CD4-positive, alpha-beta T cell (primary cell): ENCODE results near the gene STARD13. TPM values are rescaled to one million over a fixed set of nuclear protein-coding genes. Genes with fewer than 3 reads are reported as not detected.

ENCODE experiments used
- ATAC-seq: fragments of 200-7000 bp; cut with Tn5 transposase; one replicate; pipeline ENCODE4 v1.10.0; 2022; ENCODE audit warnings: mild to moderate bottlenecking; ENCODE audit not compliant: poor library complexity
- CTCF ChIA-PET: fragments of 350-600 bp; sonication (Branson Sonifier 250); formaldehyde crosslinking; loops from one replicate; lab custom pipeline; 2021; ENCODE audit warnings: antibody characterized with exemption, inconsistent platforms; lab: Charles Lee
- POLR2A ChIA-PET: fragments of 350-600 bp; sonication (Branson Sonifier 250); formaldehyde crosslinking; loops from one replicate; lab custom pipeline; 2021; ENCODE audit warnings: antibody characterized with exemption, inconsistent platforms; lab: Charles Lee
- DNase-seq, 14 experiments: peaks; one replicate each; pipeline ENCODE4 v3.0.0-alpha.2; 2013 to 2020; ENCODE audit warnings: mixed read lengths in 2 of 14
- H3K27ac ChIP-seq, 2 donors: one replicate each; pipeline versions ENCODE4 v1.5.1 to v1.7.0; 2013; ENCODE audit warnings: low read length in 2 of 2, low read depth in 1 of 2, mild to moderate bottlenecking in 1 of 2
- H3K27me3 ChIP-seq, 2 experiments: 1 replicate in 1 of 2; 2 replicates in 1 of 2; pipeline versions ENCODE4 v1.6.1 to v1.7.0; 2013; ENCODE audit warnings: low read length in 2 of 2, control low read depth in 1 of 2, mild to moderate bottlenecking in 1 of 2, moderate library complexity in 1 of 2; ENCODE audit not compliant: insufficient read depth in 2 of 2, control insufficient read depth in 1 of 2
- H3K36me3 ChIP-seq: one replicate; pipeline ENCODE4 v1.6.1; 2013; ENCODE audit warnings: low read length, control low read depth; ENCODE audit not compliant: insufficient read depth
- H3K4me1 ChIP-seq: one replicate; pipeline ENCODE4 v1.6.1; 2013; ENCODE audit warnings: low read length, control low read depth; ENCODE audit not compliant: insufficient read depth
- H3K4me3 ChIP-seq: one replicate; pipeline ENCODE4 v1.5.1; 2013; ENCODE audit warnings: mild to moderate bottlenecking, low read length, moderate library complexity
- H3K9me3 ChIP-seq, 2 experiments: 1 replicate in 1 of 2; 2 replicates in 1 of 2; pipeline versions ENCODE4 v1.6.1 to v1.7.0; 2013; ENCODE audit warnings: low read length in 2 of 2, mild to moderate bottlenecking in 2 of 2, control low read depth in 1 of 2, moderate library complexity in 1 of 2; ENCODE audit not compliant: control insufficient read depth in 1 of 2, insufficient read depth in 1 of 2
- H3K27ac Mint-ChIP-seq: one replicate; pipeline ENCODE4 v1.8.0; 2020; ENCODE audit warnings: mixed read lengths
- H3K27me3 Mint-ChIP-seq: one replicate; pipeline ENCODE4 v1.8.0; 2021; ENCODE audit warnings: mixed read lengths
- H3K36me3 Mint-ChIP-seq: one replicate; pipeline ENCODE4 v1.8.0; 2021; ENCODE audit warnings: low read depth, mixed read lengths
- H3K4me1 Mint-ChIP-seq: one replicate; pipeline ENCODE4 v1.8.0; 2021; ENCODE audit warnings: low read depth, mixed read lengths
- H3K4me3 Mint-ChIP-seq: one replicate; pipeline ENCODE4 v1.8.0; 2020; ENCODE audit warnings: mild to moderate bottlenecking, mixed read lengths
- H3K9me3 Mint-ChIP-seq: one replicate; pipeline ENCODE4 v1.8.0; 2020; ENCODE audit warnings: mixed read lengths
- CTCF ChIP-seq: fragments of 200-600 bp; IDR thresholded peaks from one replicate; pipeline ENCODE4 v1.8.0; 2022; ENCODE audit warnings: antibody characterized with exemption, mild to moderate bottlenecking
- intact Hi-C, 2 experiments: fragments of 100-400 bp; cut with DNase I in 1 of 2; cut with micrococcal nuclease in 1 of 2; formaldehyde crosslinking; loops; one replicate each; pipeline versions ENCODE4 v1.15.1 to v1.9.0; 2023 to 2025; cut with DNase I, micrococcal nuclease
- total RNA-seq, 174 experiments: library from RNA in 2 of 174; stranded (reverse) in 2 of 174; gene quantifications; one replicate each; pipeline ENCODE4 v1.2.3 and lab custom pipeline; 2021 to 2026

Gene STARD13
- total RNA-seq, 2 experiments from 2014 or later = not detected

- H3K4me3 ChIP-seq = no peak overlapping the region
- H3K27ac ChIP-seq = no peak overlapping the region
- peaks cover 31% of the 10 kb centered on the region for H3K27me3 Mint-ChIP-seq
- no peaks in the 10 kb centered on the region for H3K9me3 Mint-ChIP-seq
- no peak overlapping the region for H3K4me3 Mint-ChIP-seq
- no peaks in the 10 kb centered on the region for H3K9me3 ChIP-seq
- CTCF ChIA-PET = no interaction called here
- peaks cover 0 to 5% of the 10 kb centered on the region in 2 experiments for H3K27me3 ChIP-seq
- POLR2A ChIA-PET = no interaction called here
- no peak for TF ChIP-seq CTCF
- DNase-seq (no peak), ATAC-seq (no peak)
- H3K27ac Mint-ChIP-seq = no peak overlapping the region
- H3K36me3 ChIP-seq = no peaks in the 10 kb centered on the region
- no peaks in the 10 kb centered on the region for H3K36me3 Mint-ChIP-seq
- H3K4me1 Mint-ChIP-seq = no peaks in the 10 kb centered on the region
- intact Hi-C loops = no loop called here
- H3K4me1 ChIP-seq = no peaks in the 10 kb centered on the region
These were observed 111.1 kb downstream of the STARD13 start for GRCh38 chr13:33174491-33174890.

GRCh38 chr13:33172911-33173310, 112.6 kb downstream of the STARD13 start:
- H3K36me3 ChIP-seq = no peaks in the 10 kb centered on the region
- H3K27me3 ChIP-seq = peaks cover 0 to 5% of the 10 kb centered on the region in 2 experiments
- H3K4me3 ChIP-seq = no peak overlapping the region
- TF ChIP-seq CTCF = no peak
- Mint-ChIP-seq H3K9me3 (no peaks in the 10 kb centered on the region), H3K4me3 (no peak overlapping the region), H3K4me1 (no peaks in the 10 kb centered on the region), H3K27me3 (peaks cover 39% of the 10 kb centered on the region), H3K36me3 (no peaks in the 10 kb centered on the region), H3K27ac (no peak overlapping the region)
- H3K9me3 ChIP-seq = no peaks in the 10 kb centered on the region
- no peak for DNase-seq
- intact Hi-C loops = no loop called here
- no peaks in the 10 kb centered on the region for H3K4me1 ChIP-seq
- ATAC-seq = no peak
- H3K27ac ChIP-seq = no peak overlapping the region
- POLR2A ChIA-PET = no interaction called here
- CTCF ChIA-PET = no interaction called here

- Mint-ChIP-seq H3K36me3 (no peaks in the 10 kb centered on the region), H3K27ac (no peak overlapping the region), H3K4me1 (no peaks in the 10 kb centered on the region), H3K27me3 (peaks cover 43% of the 10 kb centered on the region), H3K9me3 (no peaks in the 10 kb centered on the region), H3K4me3 (no peak overlapping the region)
- intact Hi-C loops = no loop called here
- ATAC-seq = no peak
- ChIA-PET POLR2A (no interaction called here), CTCF (no interaction called here)
- DNase-seq = no peak
- H3K4me1 ChIP-seq = no peaks in the 10 kb centered on the region
- H3K9me3 ChIP-seq = no peaks in the 10 kb centered on the region
- H3K4me3 ChIP-seq = no peak overlapping the region
- TF ChIP-seq CTCF = no peak
- peaks cover 0 to 5% of the 10 kb centered on the region in 2 experiments for H3K27me3 ChIP-seq
- no peak overlapping the region for H3K27ac ChIP-seq
- H3K36me3 ChIP-seq = no peaks in the 10 kb centered on the region
These were observed 113.2 kb downstream of the STARD13 start for GRCh38 chr13:33172400-33172799.
